ENCODE data around the gene PVALEF.

The PVALEF gene

GRCh38 chr17:81191646-81192045 is 26.3 kb downstream of the PVALEF start:
- in situ Hi-C loops (cut with HindIII; ENCODE audit: low sequenced_read_pairs) = no loop called here
- DNase-seq (ENCODE audit: low read depth) = no peak
- no peak overlapping the region for H3K4me3 ChIP-seq (ENCODE audit: low read depth, low read length)
- no peak for TF ChIP-seq CTCF (IDR thresholded peaks at IDR 0.05; ENCODE audit: low read depth, low read length, missing control alignments)

GRCh38 chr17:81192386-81193050 is 27.2 kb downstream of the PVALEF start:
- H3K4me3 ChIP-seq (ENCODE audit: low read depth, low read length) = no peak overlapping the region
- TF ChIP-seq CTCF (IDR thresholded peaks at IDR 0.05; ENCODE audit: low read depth, low read length, missing control alignments) = no peak
- in situ Hi-C loops (cut with HindIII; ENCODE audit: low sequenced_read_pairs) = no loop called here
- DNase-seq (ENCODE audit: low read depth) = no peak

- in situ Hi-C loops (cut with HindIII; ENCODE audit: low sequenced_read_pairs) = no loop called here
- DNase-seq (ENCODE audit: low read depth) = no peak
- TF ChIP-seq CTCF (IDR thresholded peaks at IDR 0.05; ENCODE audit: low read depth, low read length, missing control alignments) = no peak
- no peak overlapping the region for H3K4me3 ChIP-seq (ENCODE audit: low read depth, low read length)
These were observed 27.7 kb downstream of the PVALEF start for GRCh38 chr17:81193051-81193410.

- no peak for DNase-seq (ENCODE audit: low read depth)
- no peak for TF ChIP-seq CTCF (IDR thresholded peaks at IDR 0.05; ENCODE audit: low read depth, low read length, missing control alignments)
- in situ Hi-C loops (cut with HindIII; ENCODE audit: low sequenced_read_pairs) = no loop called here
- H3K4me3 ChIP-seq (ENCODE audit: low read depth, low read length) = no peak overlapping the region
These were observed 28.3 kb downstream of the PVALEF start for GRCh38 chr17:81193470-81194224.

GRCh38 chr17:81194225-81194760 is 29.0 kb downstream of the PVALEF start:
- no peak overlapping the region for H3K4me3 ChIP-seq (ENCODE audit: low read depth, low read length)
- no peak for TF ChIP-seq CTCF (IDR thresholded peaks at IDR 0.05; ENCODE audit: low read depth, low read length, missing control alignments)
- DNase-seq (ENCODE audit: low read depth) = no peak
- in situ Hi-C loops (cut with HindIII; ENCODE audit: low sequenced_read_pairs) = no loop called here

GRCh38 chr17:81194941-81195901 is 29.9 kb downstream of the PVALEF start:
- no peak for TF ChIP-seq CTCF (IDR thresholded peaks at IDR 0.05; ENCODE audit: low read depth, low read length, missing control alignments)
- in situ Hi-C loops (cut with HindIII; ENCODE audit: low sequenced_read_pairs) = no loop called here
- no peak for DNase-seq (ENCODE audit: low read depth)
- no peak overlapping the region for H3K4me3 ChIP-seq (ENCODE audit: low read depth, low read length)

All from astrocyte of the cerebellum (primary cell).